Uterus (tissue), 4 donors: ENCODE results near the gene COG7. TPM values are rescaled to one million over a fixed set of nuclear protein-coding genes. Genes with fewer than 3 reads are reported as not detected.
"Not testable (repeated sequence)": the region's sequence is repeated elsewhere in the genome, so short reads cannot be mapped to it uniquely, and the experiment has no call there.

Experiments
- DNase-seq, 2 donors: peaks; one replicate each; pipeline ENCODE4 v3.0.0-alpha.2; 2019 to 2020
- H3K27ac ChIP-seq, 2 donors: fragments of 200-600 bp; sonication (generic); 1 replicate in 1 of 2; 2 replicates in 1 of 2; pipeline ENCODE4 v1.5.1; 2016 to 2018
- H3K27me3 ChIP-seq, 2 donors: fragments of 200-600 bp; sonication (generic); one replicate each; pipeline ENCODE4 v1.5.1; 2018 to 2019; ENCODE audit warnings: control low read depth in 1 of 2
- H3K36me3 ChIP-seq, 2 donors: fragments of 200-600 bp; sonication (generic); one replicate each; pipeline ENCODE4 v1.5.1; 2019; ENCODE audit warnings: control low read depth in 1 of 2
- H3K4me1 ChIP-seq, 2 donors: fragments of 200-600 bp; sonication (generic); one replicate each; pipeline ENCODE4 v1.5.1; 2018 to 2019; ENCODE audit warnings: control low read depth in 1 of 2
- H3K4me3 ChIP-seq, 2 donors: fragments of 200-600 bp; sonication (generic); 1 replicate in 1 of 2; 2 replicates in 1 of 2; pipeline ENCODE4 v1.5.1; 2018 to 2019; ENCODE audit warnings: mild to moderate bottlenecking in 1 of 2
- H3K9me3 ChIP-seq, 2 donors: fragments of 200-600 bp; sonication (generic); one replicate each; pipeline ENCODE4 v1.5.1; 2019; ENCODE audit warnings: control low read depth in 1 of 2
- POLR2A ChIP-seq, 2 donors: fragments of 450-650 bp; IDR thresholded peaks; one replicate each; pipeline ENCODE4 v1.6.1; 2016; ENCODE audit warnings: antibody characterized with exemption in 2 of 2, mild to moderate bottlenecking in 1 of 2, moderate library complexity in 1 of 2
- intact Hi-C: fragments of 100-400 bp; cut with DNase I; formaldehyde crosslinking; loops from one replicate; pipeline ENCODE4 v1.15.1; 2023; ENCODE audit warnings: low total_unique reads
- total RNA-seq, 4 donors: library from RNA; depleted of rRNA in 3 of 4; stranded (reverse); fragments of >200 nt in 3 of 4; gene quantifications; one replicate each; pipeline versions ENCODE4 v1.1.0 to v1.2.4, GENCODE V29; 2014 to 2023
- TF ChIP-seq, protein P1 (sequence below), 4 experiments: fragments of 200-600 bp in 2 of 4; fragments of 450-650 bp in 2 of 4; sonication (generic) in 2 of 4; IDR thresholded peaks; one replicate each; pipeline ENCODE4 v1.5.1; 2016 to 2019; ENCODE audit warnings: antibody characterized with exemption in 4 of 4, mild to moderate bottlenecking in 2 of 4, moderate library complexity in 1 of 4
- donor health status: DM: yes; HTN: yes; CAD: no.

COG7 gene
- total RNA-seq, 4 donors from 2014 or later: 11.5 to 393 (median 32.2) TPM

- DNase-seq: no peak
- intact Hi-C loops: no loop called here
- no peak overlapping the region for H3K27ac ChIP-seq
- no peak overlapping the region for H3K4me3 ChIP-seq
- H3K9me3 ChIP-seq: no peaks in the 10 kb centered on the region
- no peaks in the 10 kb centered on the region for H3K4me1 ChIP-seq
- H3K27me3 ChIP-seq: no peaks in the 10 kb centered on the region
- no peaks in the 10 kb centered on the region for H3K36me3 ChIP-seq
- TF ChIP-seq, protein P1, sequence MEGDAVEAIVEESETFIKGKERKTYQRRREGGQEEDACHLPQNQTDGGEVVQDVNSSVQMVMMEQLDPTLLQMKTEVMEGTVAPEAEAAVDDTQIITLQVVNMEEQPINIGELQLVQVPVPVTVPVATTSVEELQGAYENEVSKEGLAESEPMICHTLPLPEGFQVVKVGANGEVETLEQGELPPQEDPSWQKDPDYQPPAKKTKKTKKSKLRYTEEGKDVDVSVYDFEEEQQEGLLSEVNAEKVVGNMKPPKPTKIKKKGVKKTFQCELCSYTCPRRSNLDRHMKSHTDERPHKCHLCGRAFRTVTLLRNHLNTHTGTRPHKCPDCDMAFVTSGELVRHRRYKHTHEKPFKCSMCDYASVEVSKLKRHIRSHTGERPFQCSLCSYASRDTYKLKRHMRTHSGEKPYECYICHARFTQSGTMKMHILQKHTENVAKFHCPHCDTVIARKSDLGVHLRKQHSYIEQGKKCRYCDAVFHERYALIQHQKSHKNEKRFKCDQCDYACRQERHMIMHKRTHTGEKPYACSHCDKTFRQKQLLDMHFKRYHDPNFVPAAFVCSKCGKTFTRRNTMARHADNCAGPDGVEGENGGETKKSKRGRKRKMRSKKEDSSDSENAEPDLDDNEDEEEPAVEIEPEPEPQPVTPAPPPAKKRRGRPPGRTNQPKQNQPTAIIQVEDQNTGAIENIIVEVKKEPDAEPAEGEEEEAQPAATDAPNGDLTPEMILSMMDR (IDR thresholded peaks at IDR 0.05): no peak
- TF ChIP-seq POLR2A (IDR thresholded peaks at IDR 0.05): no peak
These were observed 51.9 kb downstream of the COG7 start for GRCh38 chr16:23401139-23401538.

DNA sequence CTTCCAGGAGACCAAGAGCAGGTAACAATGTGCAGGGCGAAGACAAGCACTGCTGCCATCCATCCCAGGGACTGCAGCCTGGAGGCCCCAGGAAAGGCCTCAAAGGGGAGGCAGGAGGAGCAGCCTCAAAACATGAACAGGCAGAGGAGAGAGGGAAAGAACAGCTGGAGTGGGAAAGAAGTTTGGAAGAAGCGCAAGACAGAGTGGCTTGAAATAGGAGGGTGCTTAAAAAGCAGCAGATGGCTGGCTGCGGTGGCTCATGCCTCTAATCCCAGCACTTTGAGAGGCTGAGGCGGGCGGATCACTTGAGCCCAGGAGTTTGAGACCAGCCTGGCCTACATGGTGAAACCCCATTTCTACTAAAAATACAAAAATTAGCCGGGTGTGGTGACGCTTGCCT, 52.5 kb downstream of the COG7 start:
- H3K9me3 ChIP-seq, H3K27ac ChIP-seq, H3K36me3 ChIP-seq, intact Hi-C loops, H3K27me3 ChIP-seq, H3K4me1 ChIP-seq, H3K4me3 ChIP-seq, DNase-seq: not testable (repeated sequence)

- Histone ChIP-seq H3K4me1 (no peaks in the 10 kb centered on the region), H3K9me3 (no peaks in the 10 kb centered on the region), H3K36me3 (no peaks in the 10 kb centered on the region), H3K27me3 (no peaks in the 10 kb centered on the region), H3K4me3 (no peak overlapping the region), H3K27ac (no peak overlapping the region)
- no peak for DNase-seq
- intact Hi-C loops: no loop called here
- TF ChIP-seq, protein P1 (IDR thresholded peaks at IDR 0.05): no peak
- TF ChIP-seq POLR2A (IDR thresholded peaks at IDR 0.05): no peak
These were observed 53.8 kb downstream of the COG7 start for GRCh38 chr16:23398987-23399805.

- Histone ChIP-seq H3K36me3 (no peaks in the 10 kb centered on the region), H3K9me3 (no peaks in the 10 kb centered on the region), H3K4me3 (no peak overlapping the region), H3K27ac (no peak overlapping the region), H3K27me3 (no peaks in the 10 kb centered on the region), H3K4me1 (no peaks in the 10 kb centered on the region)
- intact Hi-C loops: no loop called here
- no peak for DNase-seq
- TF ChIP-seq POLR2A (IDR thresholded peaks at IDR 0.05): no peak
- TF ChIP-seq, protein P1 (IDR thresholded peaks at IDR 0.05): no peak
These were observed 55.5 kb downstream of the COG7 start for GRCh38 chr16:23397464-23397863.

DNA sequence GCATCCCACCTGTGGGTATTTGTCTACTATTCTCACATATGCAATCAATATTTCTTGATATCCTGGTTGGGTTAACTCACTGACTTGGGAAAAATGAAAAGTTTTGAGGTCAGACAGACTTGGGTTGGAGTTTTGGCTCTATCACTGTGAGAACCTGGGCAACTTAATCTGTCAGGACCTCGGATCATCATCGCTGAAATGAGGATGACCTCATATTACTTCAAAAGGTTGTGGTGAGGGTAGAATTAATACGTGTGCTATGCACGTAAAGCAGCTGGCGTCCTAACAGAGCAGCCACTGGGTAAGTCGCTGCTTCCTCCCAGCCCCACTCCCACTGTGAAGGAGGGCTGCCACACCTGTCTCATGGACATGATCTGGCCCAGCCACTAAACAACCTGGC, 57.3 kb downstream of the COG7 start:
- Histone ChIP-seq H3K4me1 (no peaks in the 10 kb centered on the region), H3K9me3 (no peaks in the 10 kb centered on the region), H3K27ac (no peak overlapping the region), H3K27me3 (no peaks in the 10 kb centered on the region), H3K36me3 (no peaks in the 10 kb centered on the region), H3K4me3 (no peak overlapping the region)
- DNase-seq: no peak
- intact Hi-C loops: no loop called here
- TF ChIP-seq, protein P1 (IDR thresholded peaks at IDR 0.05): no peak
- TF ChIP-seq POLR2A (IDR thresholded peaks at IDR 0.05): no peak
